HepG2 (cell line): ENCODE results near the gene SUN5. TPM values are rescaled to one million over a fixed set of nuclear protein-coding genes. Genes with fewer than 3 reads are reported as not detected.
A peak's percentile ranks its signal among the peaks of the same experiment; 100 is the strongest.

Experiments used
- ATAC-seq: fragments of 200-7000 bp; cut with Tn5 transposase; 3 replicates; pipeline ENCODE4 v1.9.1; 2020; ENCODE audit warnings: mild to moderate bottlenecking, moderate library complexity
- BruUV-seq: library from RNA; stranded (reverse); fragments of 400-500 nt; replicated peaks from 2 replicates; lab custom pipeline; 2021; lab: Mats Ljungman, UMichigan
- CTCF ChIA-PET: fragments of 300-600 bp; formaldehyde crosslinking; extraction: SDS; loops from one replicate; lab custom pipeline; 2021; ENCODE audit warnings: low total read pairs, inconsistent platforms, low intra/inter-chr PET ratio; lab: Yijun Ruan, JAX
- POLR2A ChIA-PET: fragments of 350-600 bp; sonication (Branson Sonifier 250); formaldehyde crosslinking; loops from one replicate; lab custom pipeline; 2020; ENCODE audit warnings: antibody characterized with exemption, inconsistent platforms; lab: Yijun Ruan, JAX
- DNase-seq: peaks from one replicate; pipeline ENCODE4 v3.0.0-alpha.2; 2015; ENCODE audit warnings: low spot score
- FAIRE-seq: peaks from 3 replicates; lab custom pipeline; 2011; peaks lifted over from hg19 to GRCh38; lab: Jason Lieb, UNC
- H2AFZ ChIP-seq: one replicate; pipeline ENCODE4 v1.6.1; 2011; ENCODE audit warnings: low read length, inconsistent platforms
- H3K27ac ChIP-seq: fragments of 300-600 bp; 3 replicates; pipeline ENCODE4 v1.8.0; 2011; ENCODE audit warnings: mixed run types, mild to moderate bottlenecking, mixed read lengths, low read length, inconsistent platforms; ENCODE audit not compliant: insufficient read depth; ENCODE audit errors: extremely low read length
- H3K27me3 ChIP-seq, 2 experiments: fragments of 200-600 bp in 1 of 2; 2 replicates in 1 of 2; 3 replicates in 1 of 2; pipeline versions ENCODE4 v1.6.0 to v1.8.0; 2011; ENCODE audit warnings: low read length in 2 of 2, mild to moderate bottlenecking in 2 of 2, moderate library complexity in 2 of 2, inconsistent platforms in 1 of 2; ENCODE audit not compliant: insufficient read depth in 2 of 2, control insufficient read depth in 1 of 2
- H3K36me3 ChIP-seq, 2 experiments: fragments of 200-600 bp in 1 of 2; replicated peaks in 1 of 2; 2 replicates in 1 of 2; 3 replicates in 1 of 2; pipeline versions ENCODE4 v1.5.1 to v1.8.0; 2011; ENCODE audit warnings: low read length in 2 of 2, inconsistent platforms in 1 of 2; ENCODE audit not compliant: insufficient read depth in 2 of 2, control insufficient read depth in 1 of 2
- H3K4me1 ChIP-seq: 2 replicates; pipeline ENCODE4 v1.5.1; 2012; ENCODE audit warnings: low read length, inconsistent platforms; ENCODE audit not compliant: insufficient read depth
- H3K4me2 ChIP-seq: 2 replicates; pipeline ENCODE4 v1.6.0; 2011; ENCODE audit warnings: low read depth, low read length, inconsistent platforms
- H3K4me3 ChIP-seq, 3 experiments: fragments of 200-600 bp in 1 of 3; sonication (generic), shearing (Covaris generic) in 1 of 3; replicated peaks in 1 of 3; 2 replicates each; pipeline ENCODE4 v1.5.1; 2011 to 2016; ENCODE audit warnings: low read length in 3 of 3, inconsistent platforms in 2 of 3, low read depth in 2 of 3, mild to moderate bottlenecking in 2 of 3, control low read depth in 1 of 3, mixed read lengths in 1 of 3; ENCODE audit not compliant: insufficient read depth in 1 of 3
- H3K79me2 ChIP-seq: one replicate; pipeline ENCODE4 v1.6.1; 2011; ENCODE audit warnings: low read length, inconsistent platforms; ENCODE audit not compliant: insufficient read depth
- H3K9ac ChIP-seq: 2 replicates; pipeline ENCODE4 v1.6.0; 2011; ENCODE audit warnings: mild to moderate bottlenecking, low read depth, low read length, inconsistent platforms; ENCODE audit not compliant: insufficient read depth
- H3K9me3 ChIP-seq: 2 replicates; pipeline ENCODE4 v1.5.1; 2012; ENCODE audit warnings: mild to moderate bottlenecking, low read length
- H4K20me1 ChIP-seq: 2 replicates; pipeline ENCODE4 v1.6.0; 2011; ENCODE audit warnings: inconsistent platforms, mild to moderate bottlenecking, low read length, moderate library complexity; ENCODE audit not compliant: insufficient read depth
- DZIP1 ChIP-seq: sonication (generic); formaldehyde crosslinking; IDR thresholded peaks from 2 replicates; pipeline ENCODE4 v1.5.0; 2020; ENCODE audit warnings: mild to moderate bottlenecking, missing genetic modification reagents
- MAFK ChIP-seq, 2 experiments: IDR thresholded peaks in 1 of 2; conservative IDR thresholded peaks in 1 of 2; 2 replicates each; pipeline ENCODE4 v1.6.1; 2011; ENCODE audit warnings: improper control_type of control experiment in 2 of 2, low read length in 2 of 2
- SIX1 ChIP-seq: sonication (generic); formaldehyde crosslinking; IDR thresholded peaks from 2 replicates; pipeline ENCODE4 v1.4.0; 2020; ENCODE audit warnings: missing genetic modification reagents, borderline replicate concordance
- SNAPC2 ChIP-seq: sonication (generic); formaldehyde crosslinking; IDR thresholded peaks from 2 replicates; pipeline ENCODE4 v1.8.1; 2022; ENCODE audit warnings: mild to moderate bottlenecking, missing genetic modification reagents
- ZMAT3 ChIP-seq: sonication (generic); formaldehyde crosslinking; conservative IDR thresholded peaks from 2 replicates; pipeline ENCODE4 v1.7.0; 2021; ENCODE audit warnings: missing genetic modification reagents
- ZNF75D ChIP-seq: sonication (generic); formaldehyde crosslinking; IDR thresholded peaks from 2 replicates; pipeline ENCODE4 v1.8.1; 2023; ENCODE audit warnings: missing genetic modification reagents, mild to moderate bottlenecking, borderline replicate concordance
- ZNF879 ChIP-seq: sonication (generic); formaldehyde crosslinking; IDR thresholded peaks from 2 replicates; pipeline ENCODE4 v1.8.1; 2023; ENCODE audit warnings: missing genetic modification reagents
- ZSCAN29 ChIP-seq: sonication (generic); formaldehyde crosslinking; conservative IDR thresholded peaks from 2 replicates; pipeline ENCODE4 v1.4.0; 2020; ENCODE audit warnings: mild to moderate bottlenecking, missing genetic modification reagents
- WGBS: methylation state at CpG from one replicate; pipeline ENCODE4 v1.1.6; 2017; ENCODE audit warnings: low lambda C conversion rate; 5-methylcytosine and 5-hydroxymethylcytosine counted together
- in situ Hi-C: cut with HindIII; loops from 2 replicates; pipeline ENCODE4 v1.10.0; 2017; ENCODE audit warnings: low pct_unique_long_range_greater_than_20kb; ENCODE audit not compliant: extremely low pct_ligation_motif_present
- intact Hi-C: fragments of 100-400 bp; cut with micrococcal nuclease; formaldehyde crosslinking; loops from one replicate; pipeline ENCODE4 v1.10.0; 2022; ENCODE audit not compliant: unreplicated experiment
- polyA plus RNA-seq, 8 experiments: library from polyadenylated mRNA; depleted of rRNA in 3 of 8; stranded (reverse) in 7 of 8; unstranded in 1 of 8; fragments of >200 nt; fragmentation: Illumina TruSeq in 4 of 8; extraction: Trizol in 4 of 8; gene quantifications; 2 replicates each; pipeline versions ENCODE4 v1.2.1 to v1.2.3, GENCODE V29; 2011 to 2016; ENCODE audit warnings: low read depth in 4 of 8, missing spikeins in 1 of 8, mixed read lengths in 1 of 8; ENCODE audit not compliant: insufficient read depth in 1 of 8
- total RNA-seq, 5 experiments: library from RNA; depleted of rRNA; stranded (reverse); fragments of >200 nt; fragmentation: Illumina TruSeq; extraction: Trizol; gene quantifications; 2 replicates each; pipeline ENCODE4 v1.2.3, GENCODE V29; 2016; ENCODE audit warnings: low read depth in 1 of 5
- TF ChIP-seq, protein P1 (sequence below): sonication (generic); formaldehyde crosslinking; IDR thresholded peaks from 2 replicates; pipeline ENCODE4 v1.8.0; 2022; ENCODE audit warnings: low read depth, missing genetic modification reagents
- TF ChIP-seq, protein P2 (sequence below): sonication (generic); formaldehyde crosslinking; IDR thresholded peaks from 2 replicates; pipeline ENCODE4 v1.9.0; 2022; ENCODE audit warnings: missing genetic modification reagents, mild to moderate bottlenecking, borderline replicate concordance

SUN5 gene
- total and polyA plus RNA-seq, 2 of the 13 experiments (the other 11 are each of a cell fraction or from before 2014, with no cell fraction given): not detected

- FAIRE-seq: no peak
- Histone ChIP-seq H3K27ac (no peak overlapping the region), H3K36me3 (no peaks in the 10 kb centered on the region), H3K9ac (no peak overlapping the region), H3K9me3 (no peaks in the 10 kb centered on the region), H2AFZ (no peak overlapping the region), H3K4me3 (no peak overlapping the region), H4K20me1 (no peaks in the 10 kb centered on the region), H3K4me1 (peaks cover 7% of the 10 kb centered on the region; the same call in 1 of the 2 replicates), H3K79me2 (no peaks in the 10 kb centered on the region), H3K4me2 (no peak overlapping the region), H3K27me3 (peaks cover 15 to 78% of the 10 kb centered on the region in 2 experiments)
- ChIA-PET CTCF (no interaction called here), POLR2A (no interaction called here)
- peak; percentile 10; the same call in 2 of the 3 replicates for ATAC-seq
- BruUV-seq: no TSS peak
- TF ChIP-seq ZMAT3 (CRISPR knock-in tag) (no peak), SIX1 (CRISPR knock-in tag) (no peak), SNAPC2 (CRISPR knock-in tag) (no peak), ZNF879 (CRISPR knock-in tag) (0 out of 2 replicates have a peak, but pooled peaks have one; percentile 42)
- no peak for DNase-seq
- WGBS: 48% methylated on average over 5 of the region's 5 CpGs
- in situ Hi-C loops (no loop called here), intact Hi-C loops (no loop called here)
Measured at GRCh38 chr20:32962053-32962452, 42.2 kb downstream of the SUN5 start.

GRCh38 chr20:32960849-32961731, 43.1 kb downstream of the SUN5 start:
- 34% methylated on average over 28 of the region's 28 CpGs for WGBS
- Histone ChIP-seq H3K27ac (no peak overlapping the region), H3K27me3 (peaks cover 15 to 69% of the 10 kb centered on the region in 2 experiments), H3K9ac (no peak overlapping the region), H3K4me1 (peaks cover 7% of the 10 kb centered on the region; the same call in 1 of the 2 replicates), H3K9me3 (peaks cover 6% of the 10 kb centered on the region; the same call in 1 of the 2 replicates), H3K36me3 (no peaks in the 10 kb centered on the region), H3K79me2 (no peaks in the 10 kb centered on the region), H2AFZ (no peak overlapping the region), H3K4me2 (no peak overlapping the region), H3K4me3 (no peak overlapping the region), H4K20me1 (no peaks in the 10 kb centered on the region)
- ChIA-PET CTCF (no interaction called here), POLR2A (no interaction called here)
- intact Hi-C loops: no loop called here
- in situ Hi-C loops: no loop called here
- FAIRE-seq (no peak), DNase-seq (no peak), ATAC-seq (peak; percentile 38)
- no TSS peak for BruUV-seq
- TF ChIP-seq ZSCAN29 (CRISPR knock-in tag): no peak
- peak in 1 of 2 experiments; percentile 25; a peak in 3 of 4 replicates for TF ChIP-seq MAFK (conservative IDR thresholded peaks at IDR 0.05 in 1 of 2, IDR thresholded peaks at IDR 0.05 in 1 of 2; ENCODE audit: low read length in 2 of 2)
- TF ChIP-seq, protein P1, sequence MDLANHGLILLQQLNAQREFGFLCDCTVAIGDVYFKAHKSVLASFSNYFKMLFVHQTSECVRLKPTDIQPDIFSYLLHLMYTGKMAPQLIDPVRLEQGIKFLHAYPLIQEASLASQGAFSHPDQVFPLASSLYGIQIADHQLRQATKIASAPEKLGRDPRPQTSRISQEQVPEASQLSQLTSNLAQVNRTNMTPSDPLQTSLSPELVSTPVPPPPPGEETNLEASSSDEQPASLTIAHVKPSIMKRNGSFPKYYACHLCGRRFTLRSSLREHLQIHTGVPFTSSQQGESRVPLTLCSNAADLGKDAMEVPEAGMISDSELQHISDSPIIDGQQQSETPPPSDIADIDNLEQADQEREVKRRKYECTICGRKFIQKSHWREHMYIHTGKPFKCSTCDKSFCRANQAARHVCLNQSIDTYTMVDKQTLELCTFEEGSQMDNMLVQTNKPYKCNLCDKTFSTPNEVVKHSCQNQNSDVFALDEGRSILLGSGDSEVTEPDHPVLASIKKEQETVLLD (CRISPR knock-in tag): no peak
- peak; percentile 64; the same call in 1 of the 2 replicates for TF ChIP-seq DZIP1 (CRISPR knock-in tag)
- TF ChIP-seq, protein P2, sequence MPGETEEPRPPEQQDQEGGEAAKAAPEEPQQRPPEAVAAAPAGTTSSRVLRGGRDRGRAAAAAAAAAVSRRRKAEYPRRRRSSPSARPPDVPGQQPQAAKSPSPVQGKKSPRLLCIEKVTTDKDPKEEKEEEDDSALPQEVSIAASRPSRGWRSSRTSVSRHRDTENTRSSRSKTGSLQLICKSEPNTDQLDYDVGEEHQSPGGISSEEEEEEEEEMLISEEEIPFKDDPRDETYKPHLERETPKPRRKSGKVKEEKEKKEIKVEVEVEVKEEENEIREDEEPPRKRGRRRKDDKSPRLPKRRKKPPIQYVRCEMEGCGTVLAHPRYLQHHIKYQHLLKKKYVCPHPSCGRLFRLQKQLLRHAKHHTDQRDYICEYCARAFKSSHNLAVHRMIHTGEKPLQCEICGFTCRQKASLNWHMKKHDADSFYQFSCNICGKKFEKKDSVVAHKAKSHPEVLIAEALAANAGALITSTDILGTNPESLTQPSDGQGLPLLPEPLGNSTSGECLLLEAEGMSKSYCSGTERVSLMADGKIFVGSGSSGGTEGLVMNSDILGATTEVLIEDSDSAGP (CRISPR knock-in tag): peak; percentile 38; the same call in 1 of the 2 replicates
- TF ChIP-seq ZNF75D (CRISPR knock-in tag): no peak
